Stimulated activated CD8-positive, alpha-beta memory T cell treated with anti-CD3 and anti-CD28 coated beads, Interleukin-12 subunit alpha, Interleukin-12 subunit beta, amount 100 ng/mL, for 4 hours (primary cell): ENCODE data around the gene SERPINB13.
"Not testable (repeated sequence)": the region's sequence is repeated elsewhere in the genome, so short reads cannot be mapped to it uniquely, and the experiment has no call there.

Experiments
- DNase-seq: peaks from one replicate; pipeline ENCODE4 v3.0.0-alpha.2; 2020; ENCODE audit warnings: low read depth

SERPINB13 gene

GRCh38 chr18:63590966-63591695 lies 4.0 kb downstream of the SERPINB13 start:
- no peak for DNase-seq

GRCh38 chr18:63591725-63592124 lies 4.6 kb downstream of the SERPINB13 start:
- DNase-seq: no peak

DNA sequence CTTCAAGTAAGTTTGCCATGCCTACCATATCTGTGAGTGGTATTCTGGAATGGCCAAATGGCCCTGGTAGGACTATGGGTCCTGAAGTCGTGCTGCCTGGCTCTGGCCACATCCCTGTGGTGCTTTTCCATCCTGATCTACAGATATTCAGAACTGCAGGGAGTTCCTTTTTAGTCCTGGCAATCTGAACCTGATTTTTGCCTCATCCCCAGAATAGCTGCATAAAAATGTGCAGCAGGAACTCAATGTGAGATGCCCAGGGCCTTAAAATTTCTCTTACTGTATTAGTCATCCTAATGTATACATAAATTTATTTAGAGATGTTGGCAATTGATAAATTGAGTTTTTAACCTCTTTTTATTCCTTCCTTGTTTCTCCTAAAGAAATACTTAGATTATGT lies 5.3 kb downstream of the SERPINB13 start:
- no peak for DNase-seq

GRCh38 chr18:63596964-63597363 lies 9.8 kb downstream of the SERPINB13 start:
- DNase-seq: no peak

DNA sequence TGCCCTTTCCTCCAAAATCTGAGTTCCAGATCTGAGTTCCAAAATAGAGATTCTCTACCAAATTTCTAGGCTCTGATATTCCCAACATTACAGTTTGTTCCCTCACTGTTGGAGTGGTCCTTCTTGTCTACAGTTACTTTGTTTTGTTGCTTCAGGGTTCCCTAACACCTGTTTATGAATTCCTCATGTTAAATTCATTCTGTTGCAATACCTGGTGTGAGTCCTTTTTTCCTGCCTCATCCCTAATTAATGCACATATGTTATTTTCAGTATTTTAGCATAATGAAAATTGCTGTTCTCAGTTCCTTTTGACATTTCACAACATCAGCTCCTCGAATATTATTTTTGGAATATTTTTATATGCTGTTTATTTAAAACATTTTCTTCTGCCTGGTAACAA lies 16.2 kb downstream of the SERPINB13 start:
- no peak for DNase-seq

DNA sequence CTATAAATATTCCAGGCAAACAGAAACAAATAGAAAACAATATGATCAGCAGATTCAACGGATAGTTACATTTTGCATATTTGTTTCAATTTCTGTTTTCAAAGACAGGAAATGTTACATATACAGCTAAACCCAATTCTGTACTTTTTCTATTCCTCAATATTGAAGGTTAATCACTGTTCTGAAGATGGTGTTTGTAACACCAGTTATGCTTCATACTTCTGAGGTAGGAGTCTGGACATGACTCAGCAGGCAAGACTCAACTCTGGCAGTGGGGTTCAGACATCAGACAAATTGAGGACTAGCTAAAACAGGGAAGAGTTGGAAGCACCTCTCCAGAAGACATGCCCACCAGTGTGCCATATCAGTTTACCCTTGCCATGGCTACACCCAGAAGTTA lies 16.6 kb downstream of the SERPINB13 start:
- DNase-seq: no peak

DNA sequence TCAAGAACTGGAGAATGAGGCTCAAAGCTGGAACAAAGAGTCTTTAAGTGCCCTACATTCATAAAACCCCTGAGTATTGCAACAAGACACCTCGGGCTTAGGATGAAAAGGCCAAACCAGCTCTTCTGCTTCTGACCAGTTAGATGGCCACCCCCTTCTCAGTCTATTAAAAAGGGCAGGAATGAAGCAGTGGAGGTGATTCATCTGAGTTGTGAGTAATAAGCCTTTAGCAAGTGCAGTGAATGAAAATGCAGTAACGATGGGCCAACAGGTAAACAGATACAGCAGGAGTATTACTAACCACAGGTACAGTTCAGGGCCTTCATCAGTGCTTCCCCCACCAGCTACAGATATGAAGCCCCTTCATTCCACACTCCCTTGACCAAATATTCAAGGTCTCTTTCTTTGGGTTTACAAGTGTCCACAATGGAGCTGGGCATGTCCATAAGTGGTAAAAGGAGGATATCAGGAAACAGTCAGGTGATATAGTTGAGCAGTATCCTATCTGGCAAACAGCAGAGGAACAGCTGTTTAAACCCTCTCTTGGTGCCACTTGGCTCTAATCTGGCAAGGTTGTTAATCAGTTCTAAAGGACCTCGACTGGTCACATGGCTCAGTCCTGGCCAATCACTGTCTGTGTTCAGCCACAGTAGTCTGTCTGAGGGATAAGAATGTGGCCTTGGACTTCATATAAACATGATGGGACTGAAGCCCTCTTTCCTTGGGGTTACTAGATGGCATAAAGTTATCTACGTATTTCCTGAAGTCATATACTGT lies 17.8 kb downstream of the SERPINB13 start:
- DNase-seq: no peak

DNA sequence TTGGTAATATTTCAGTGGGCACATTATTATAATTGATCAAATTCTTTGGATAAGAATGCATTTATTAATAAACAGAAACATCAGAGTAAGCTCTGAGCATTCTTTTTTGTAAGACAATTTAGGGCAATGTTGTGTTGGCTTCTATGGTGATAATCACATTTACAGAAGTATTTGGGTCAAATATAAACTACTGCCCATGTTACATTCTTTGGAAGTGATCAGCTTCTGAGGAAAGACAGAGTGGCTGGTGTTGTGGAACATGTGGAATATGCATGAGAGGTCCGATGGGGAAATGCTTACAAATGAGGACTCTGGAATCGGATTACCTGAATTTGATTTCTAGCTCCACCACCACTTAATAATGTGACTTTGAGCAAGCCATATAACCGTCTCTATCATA lies 19.4 kb downstream of the SERPINB13 start:
- DNase-seq: no peak

DNA sequence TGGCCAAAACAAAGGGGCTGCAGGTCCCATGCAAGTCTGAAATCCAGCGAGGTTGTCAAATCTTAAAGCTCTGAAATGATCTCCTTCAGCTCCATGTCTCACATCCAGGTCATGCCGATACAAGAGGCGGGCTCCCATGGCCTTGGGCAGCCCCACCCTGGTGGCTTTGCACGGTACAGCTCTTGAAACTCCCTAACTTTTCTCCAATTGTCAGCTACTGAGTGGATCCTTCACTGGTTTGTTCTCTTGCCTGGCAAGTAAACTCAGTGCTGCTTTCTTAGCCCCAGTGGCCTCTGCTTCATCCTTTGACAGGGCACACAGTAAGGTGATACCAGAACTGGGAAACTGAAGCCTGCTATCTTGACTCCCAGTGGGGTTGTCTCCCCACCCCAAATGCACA lies 26.3 kb downstream of the SERPINB13 start:
- no peak for DNase-seq

GRCh38 chr18:63617049-63617914 lies 30.1 kb downstream of the SERPINB13 start:
- no peak for DNase-seq

DNA sequence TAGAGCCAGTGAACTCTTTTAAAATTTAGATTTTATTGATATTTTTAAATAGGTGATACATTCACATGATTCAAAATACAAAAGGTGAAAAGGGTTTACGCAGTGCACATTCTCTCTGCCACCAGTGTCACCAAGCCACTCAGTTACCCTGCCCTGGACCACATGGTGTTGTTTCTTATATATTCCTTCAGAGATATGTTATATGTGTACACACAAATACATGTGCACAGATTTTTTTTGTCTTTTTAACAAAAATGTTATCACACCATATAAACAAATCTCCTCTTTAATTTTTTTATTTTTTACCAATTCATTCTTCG lies 30.7 kb downstream of the SERPINB13 start:
- DNase-seq: no peak

GRCh38 chr18:63619661-63620060 lies 32.5 kb downstream of the SERPINB13 start:
- DNase-seq: no peak

GRCh38 chr18:63624863-63625262 lies 37.7 kb downstream of the SERPINB13 start:
- no peak for DNase-seq

DNA sequence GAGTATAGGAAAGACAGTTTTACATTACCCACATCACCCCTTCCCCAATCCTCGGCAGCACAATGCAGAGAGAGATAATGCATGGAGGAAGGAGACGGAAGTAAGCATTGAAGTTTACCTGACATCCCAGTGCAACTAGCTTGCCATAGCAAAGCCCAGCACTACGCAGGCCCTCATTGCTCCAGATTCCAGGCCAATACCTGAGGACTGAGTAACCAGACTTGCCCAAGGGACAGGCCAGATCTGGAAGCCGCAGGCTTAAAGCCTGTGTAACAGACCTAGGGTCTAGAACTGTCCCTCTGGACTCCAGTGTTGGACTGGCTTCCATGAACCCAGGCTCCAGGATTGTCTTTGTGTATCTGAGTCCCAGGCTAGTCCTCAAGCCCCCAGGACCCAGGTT lies 39.3 kb downstream of the SERPINB13 start:
- DNase-seq: no peak

DNA sequence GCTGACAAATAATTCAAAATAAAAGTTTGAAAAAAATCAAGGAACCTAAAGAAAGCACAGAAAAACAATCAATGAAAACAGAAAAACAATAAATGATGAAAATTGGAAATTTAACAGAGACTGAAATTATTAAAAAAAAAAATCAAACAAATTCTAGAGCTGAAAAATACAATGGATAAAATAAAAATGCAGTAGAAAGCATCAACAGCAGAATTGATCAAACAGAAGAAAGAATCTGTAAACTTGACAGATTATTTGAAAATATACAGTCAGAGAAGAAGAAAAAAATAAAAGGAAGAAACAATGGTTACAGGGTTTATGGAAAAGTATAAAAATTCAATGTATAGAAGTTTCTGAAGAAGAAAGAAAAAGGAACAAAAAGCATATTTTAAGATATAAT lies 40.7 kb downstream of the SERPINB13 start:
- no peak for DNase-seq

- DNase-seq: no peak
Measured at GRCh38 chr18:63637703-63638102, 50.6 kb downstream of the SERPINB13 start.

DNA sequence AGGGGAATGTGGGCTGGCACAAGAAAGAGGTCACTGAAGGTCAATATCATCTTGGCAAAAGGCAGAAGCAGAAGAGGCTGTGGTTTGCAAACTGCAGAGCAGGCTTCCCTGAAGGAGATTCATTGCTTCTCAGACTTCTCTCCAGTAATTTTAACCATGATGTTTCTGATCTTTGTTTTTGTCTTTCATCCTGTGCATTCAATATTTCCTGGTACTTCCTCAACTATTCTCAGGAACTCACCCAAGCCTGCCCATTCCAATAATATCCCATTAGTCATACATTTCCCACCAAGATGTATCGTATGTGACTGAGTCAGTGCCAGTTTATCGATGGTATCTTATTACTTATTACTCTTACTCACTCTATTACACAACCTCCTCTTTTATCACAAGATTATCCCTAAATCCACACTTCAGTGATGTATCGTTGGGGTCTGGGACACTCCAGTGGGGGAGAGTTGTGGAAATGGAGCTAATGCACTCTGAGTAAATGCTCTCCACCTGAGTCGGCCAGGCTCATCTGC lies 54.1 kb downstream of the SERPINB13 start:
- not testable (repeated sequence) for DNase-seq

DNA sequence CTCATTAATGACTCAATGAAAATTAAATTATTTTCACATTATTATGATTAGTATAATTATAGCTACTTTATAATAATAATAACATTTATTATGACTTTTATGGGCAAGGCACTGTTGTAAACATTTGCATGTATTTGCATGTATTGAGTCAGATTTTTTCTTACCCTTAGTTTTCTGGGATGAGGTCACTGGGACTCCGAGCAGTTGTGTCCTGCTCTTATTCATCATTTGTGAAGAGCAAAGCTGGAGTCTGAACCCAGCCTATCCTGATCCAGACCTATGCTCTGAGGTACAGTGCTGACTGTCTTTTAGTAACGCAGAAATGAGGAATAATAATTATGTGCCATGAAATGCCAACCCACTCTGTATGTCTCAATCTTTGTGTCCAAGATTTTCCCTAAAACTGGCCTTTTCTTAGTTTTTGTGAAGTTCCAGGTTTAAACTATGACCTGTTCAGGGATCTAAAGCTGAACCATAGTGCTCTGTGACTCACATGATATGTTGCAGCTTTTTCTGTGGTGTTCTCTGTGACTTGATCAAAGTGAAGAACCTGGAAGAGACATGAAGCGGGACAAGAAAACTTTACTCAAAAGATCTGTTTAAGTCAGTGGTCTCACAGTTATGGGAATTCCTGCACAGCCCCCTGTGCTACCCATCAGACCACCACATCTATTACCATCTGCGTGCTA lies 55.7 kb downstream of the SERPINB13 start:
- DNase-seq: not testable (repeated sequence)

DNA sequence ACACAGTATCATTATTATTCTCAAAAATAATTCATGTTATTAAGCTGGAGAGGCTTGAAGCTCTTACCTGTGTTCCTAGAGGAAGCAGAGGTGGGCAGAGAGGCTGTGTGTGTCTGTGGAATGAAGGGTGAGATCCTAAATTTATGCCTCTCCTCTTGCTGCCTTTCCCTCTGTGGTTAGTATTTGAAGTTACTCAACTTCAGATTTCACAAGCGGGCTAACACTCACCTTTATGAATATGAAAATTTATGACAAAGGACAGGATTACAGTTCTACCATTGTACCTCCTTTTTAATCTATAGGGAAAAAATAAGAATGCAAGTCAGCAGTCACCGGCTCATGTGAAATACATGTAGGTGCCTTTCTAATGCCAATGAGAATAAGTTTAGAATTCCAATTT lies 57.0 kb downstream of the SERPINB13 start, which contains the start of gene SERPINB4:
TSS of gene SERPINB4 (minus strand) at position 115 of the 400 bp plus-strand sequence. CDS start 679 bp downstream, outside the sequence.
- not testable (repeated sequence) for DNase-seq

- DNase-seq: not testable (repeated sequence)
Measured at GRCh38 chr18:63644694-63645093, 57.6 kb downstream of the SERPINB13 start.

DNA sequence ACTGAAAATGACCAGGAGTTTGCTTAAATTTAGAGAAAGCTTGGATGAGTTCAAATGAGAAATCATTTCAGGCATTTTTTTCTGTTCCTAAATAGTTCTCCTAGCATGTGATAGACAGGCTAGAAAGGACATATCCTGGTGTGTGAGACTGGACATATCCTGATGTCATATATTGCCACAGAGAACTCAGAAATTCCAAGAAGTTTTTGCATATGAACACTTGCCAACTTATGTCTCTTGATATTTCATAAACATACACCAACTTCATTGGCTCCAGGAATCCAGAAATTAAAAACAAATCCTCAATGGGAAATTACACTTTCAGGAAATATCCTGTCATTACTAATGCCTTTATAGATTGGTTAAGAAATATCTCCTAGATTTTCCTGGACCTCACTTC lies 59.8 kb downstream of the SERPINB13 start:
- DNase-seq: no peak

- no peak for DNase-seq
Measured at GRCh38 chr18:63648241-63648640, 61.1 kb downstream of the SERPINB13 start.
